ENCODE measurements around the gene HLA-DPB1.

- TF ChIP-seq POLR2A (IDR thresholded peaks at IDR 0.05; ENCODE audit: low read depth, low read length), result no peak
- TF ChIP-seq, protein P1, sequence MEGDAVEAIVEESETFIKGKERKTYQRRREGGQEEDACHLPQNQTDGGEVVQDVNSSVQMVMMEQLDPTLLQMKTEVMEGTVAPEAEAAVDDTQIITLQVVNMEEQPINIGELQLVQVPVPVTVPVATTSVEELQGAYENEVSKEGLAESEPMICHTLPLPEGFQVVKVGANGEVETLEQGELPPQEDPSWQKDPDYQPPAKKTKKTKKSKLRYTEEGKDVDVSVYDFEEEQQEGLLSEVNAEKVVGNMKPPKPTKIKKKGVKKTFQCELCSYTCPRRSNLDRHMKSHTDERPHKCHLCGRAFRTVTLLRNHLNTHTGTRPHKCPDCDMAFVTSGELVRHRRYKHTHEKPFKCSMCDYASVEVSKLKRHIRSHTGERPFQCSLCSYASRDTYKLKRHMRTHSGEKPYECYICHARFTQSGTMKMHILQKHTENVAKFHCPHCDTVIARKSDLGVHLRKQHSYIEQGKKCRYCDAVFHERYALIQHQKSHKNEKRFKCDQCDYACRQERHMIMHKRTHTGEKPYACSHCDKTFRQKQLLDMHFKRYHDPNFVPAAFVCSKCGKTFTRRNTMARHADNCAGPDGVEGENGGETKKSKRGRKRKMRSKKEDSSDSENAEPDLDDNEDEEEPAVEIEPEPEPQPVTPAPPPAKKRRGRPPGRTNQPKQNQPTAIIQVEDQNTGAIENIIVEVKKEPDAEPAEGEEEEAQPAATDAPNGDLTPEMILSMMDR (conservative IDR thresholded peaks at IDR 0.05; ENCODE audit: low read depth, low read length), result no peak
Measured at GRCh38 chr6:33072508-33073100, 3.2 kb upstream of the HLA-DPB1 start.

Data from IMR-90 (cell line).